CD8-positive, alpha-beta memory T cell (primary cell): ENCODE results near the gene DERL3. TPM values are rescaled to one million over a fixed set of nuclear protein-coding genes. Genes with fewer than 3 reads are reported as not detected.

ENCODE experiments used
- CTCF ChIA-PET: fragments of 350-600 bp; sonication (Branson Sonifier 250); formaldehyde crosslinking; loops from one replicate; lab custom pipeline; 2021; ENCODE audit warnings: antibody characterized with exemption; lab: Charles Lee
- POLR2A ChIA-PET: fragments of 350-600 bp; sonication (Branson Sonifier 250); formaldehyde crosslinking; loops from one replicate; lab custom pipeline; 2021; ENCODE audit warnings: antibody characterized with exemption; lab: Charles Lee
- DNase-seq, 5 donors: peaks; one replicate each; pipeline versions ENCODE4 v3.0.0 to v3.0.0-alpha.2; 2020 to 2022; ENCODE audit warnings: mixed read lengths in 1 of 5
- H3K27ac ChIP-seq: one replicate; pipeline ENCODE4 v1.7.0; 2013; ENCODE audit warnings: low read depth, mild to moderate bottlenecking, low read length, moderate library complexity
- H3K27me3 ChIP-seq: 2 replicates; pipeline ENCODE4 v1.7.0; 2013; ENCODE audit warnings: low read length, mild to moderate bottlenecking; ENCODE audit not compliant: insufficient read depth, poor library complexity, severe bottlenecking
- H3K36me3 ChIP-seq: 2 replicates; pipeline ENCODE4 v1.7.0; 2013; ENCODE audit warnings: mild to moderate bottlenecking, low read length, moderate library complexity; ENCODE audit not compliant: insufficient read depth
- H3K4me1 ChIP-seq: 2 replicates; pipeline ENCODE4 v1.7.0; 2013; ENCODE audit warnings: mild to moderate bottlenecking, low read length, moderate library complexity; ENCODE audit not compliant: insufficient read depth
- H3K4me3 ChIP-seq: 2 replicates; pipeline ENCODE4 v1.7.0; 2013; ENCODE audit warnings: mild to moderate bottlenecking, low read length
- H3K9me3 ChIP-seq: 2 replicates; pipeline ENCODE4 v1.7.0; 2013; ENCODE audit warnings: mild to moderate bottlenecking, low read length
- H3K27ac Mint-ChIP-seq, 8 donors: one replicate each; pipeline ENCODE4 v1.8.0; 2020 to 2021; ENCODE audit warnings: mixed read lengths in 8 of 8, mild to moderate bottlenecking in 6 of 8, inconsistent platforms in 3 of 8, moderate library complexity in 3 of 8
- H3K27me3 Mint-ChIP-seq, 2 donors: one replicate each; pipeline ENCODE4 v1.8.0; 2020 to 2021; ENCODE audit warnings: mixed read lengths in 2 of 2, mild to moderate bottlenecking in 1 of 2, moderate library complexity in 1 of 2
- H3K36me3 Mint-ChIP-seq, 3 donors: one replicate each; pipeline ENCODE4 v1.8.0; 2020 to 2021; ENCODE audit warnings: mixed read lengths in 3 of 3, inconsistent platforms in 1 of 3, mild to moderate bottlenecking in 1 of 3
- H3K4me1 Mint-ChIP-seq, 3 donors: one replicate each; pipeline ENCODE4 v1.8.0; 2020 to 2021; ENCODE audit warnings: mixed read lengths in 3 of 3, inconsistent platforms in 1 of 3, mild to moderate bottlenecking in 1 of 3
- H3K4me3 Mint-ChIP-seq, 7 donors: one replicate each; pipeline ENCODE4 v1.8.0; 2020 to 2021; ENCODE audit warnings: mixed read lengths in 7 of 7, mild to moderate bottlenecking in 6 of 7, moderate library complexity in 4 of 7, inconsistent platforms in 2 of 7
- H3K9me3 Mint-ChIP-seq, 5 donors: one replicate each; pipeline ENCODE4 v1.8.0; 2020 to 2022; ENCODE audit warnings: mixed read lengths in 5 of 5, mild to moderate bottlenecking in 3 of 5, moderate library complexity in 2 of 5, inconsistent platforms in 1 of 5
- polyA plus RNA-seq: library from polyadenylated mRNA; unstranded; fragments of 300-500 nt; fragmentation: Illumina TruSeq; gene quantifications from one replicate; pipeline ENCODE4 v1.2.3, GENCODE V29; 2021
- total RNA-seq, 2 experiments: library from RNA; stranded (reverse); gene quantifications; one replicate each; pipeline ENCODE4 v1.2.3, GENCODE V29; 2021

DERL3 gene
- total and polyA plus RNA-seq, 3 experiments from 2014 or later: 0.28 to 5.8 (median 5.4) TPM

DNA sequence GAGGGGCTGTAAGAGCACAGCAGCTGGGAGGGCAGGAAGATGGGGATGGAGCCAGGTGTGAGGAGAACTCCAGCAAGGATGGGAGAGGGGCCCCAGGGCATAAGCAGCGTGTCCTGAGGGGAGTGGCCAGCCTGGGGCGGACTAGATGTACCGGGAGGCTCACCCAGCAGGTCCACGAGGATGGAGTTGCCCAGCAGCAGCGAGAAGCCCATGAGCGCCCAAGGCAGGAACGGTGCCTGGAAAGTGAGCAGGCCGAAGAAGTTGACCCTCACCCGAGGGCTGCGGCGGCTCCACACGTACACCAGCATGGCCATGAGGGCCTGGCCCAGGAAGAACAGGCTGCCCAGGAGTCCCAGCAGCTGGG, 1.3 kb downstream of the DERL3 start:
- Histone ChIP-seq H3K27me3 (no peaks in the 10 kb centered on the region), H3K36me3 (no peaks in the 10 kb centered on the region), H3K27ac (no peak overlapping the region), H3K4me1 (peaks cover 11% of the 10 kb centered on the region), H3K9me3 (no peaks in the 10 kb centered on the region), H3K4me3 (no peak overlapping the region)
- peaks cover 0 to 2% of the 10 kb centered on the region in 2 donors for H3K27me3 Mint-ChIP-seq
- ChIA-PET CTCF (interaction anchor here (3.0 kb wide), 1 partner anchor 12 kb away, joined by 14 read pairs; no protein-coding TSS in a partner anchor), POLR2A (interaction anchor here (1.5 kb wide), 1 partner anchor 20 kb away, joined by 7 read pairs; the partner anchor contains the start of gene SLC2A11)
- H3K9me3 Mint-ChIP-seq: no peaks in the 10 kb centered on the region
- peaks cover 0 to 24% (median 0%) of the 10 kb centered on the region in 3 donors for H3K36me3 Mint-ChIP-seq
- H3K27ac Mint-ChIP-seq: peak overlapping the region in 3 of 8 donors; percentile 56 to 92 (median 68)
- H3K4me1 Mint-ChIP-seq: peaks cover 19 to 29% (median 19%) of the 10 kb centered on the region in 3 donors
- peak overlapping the region; percentile 43 to 92 (median 76) for H3K4me3 Mint-ChIP-seq
- DNase-seq: no peak

DNA sequence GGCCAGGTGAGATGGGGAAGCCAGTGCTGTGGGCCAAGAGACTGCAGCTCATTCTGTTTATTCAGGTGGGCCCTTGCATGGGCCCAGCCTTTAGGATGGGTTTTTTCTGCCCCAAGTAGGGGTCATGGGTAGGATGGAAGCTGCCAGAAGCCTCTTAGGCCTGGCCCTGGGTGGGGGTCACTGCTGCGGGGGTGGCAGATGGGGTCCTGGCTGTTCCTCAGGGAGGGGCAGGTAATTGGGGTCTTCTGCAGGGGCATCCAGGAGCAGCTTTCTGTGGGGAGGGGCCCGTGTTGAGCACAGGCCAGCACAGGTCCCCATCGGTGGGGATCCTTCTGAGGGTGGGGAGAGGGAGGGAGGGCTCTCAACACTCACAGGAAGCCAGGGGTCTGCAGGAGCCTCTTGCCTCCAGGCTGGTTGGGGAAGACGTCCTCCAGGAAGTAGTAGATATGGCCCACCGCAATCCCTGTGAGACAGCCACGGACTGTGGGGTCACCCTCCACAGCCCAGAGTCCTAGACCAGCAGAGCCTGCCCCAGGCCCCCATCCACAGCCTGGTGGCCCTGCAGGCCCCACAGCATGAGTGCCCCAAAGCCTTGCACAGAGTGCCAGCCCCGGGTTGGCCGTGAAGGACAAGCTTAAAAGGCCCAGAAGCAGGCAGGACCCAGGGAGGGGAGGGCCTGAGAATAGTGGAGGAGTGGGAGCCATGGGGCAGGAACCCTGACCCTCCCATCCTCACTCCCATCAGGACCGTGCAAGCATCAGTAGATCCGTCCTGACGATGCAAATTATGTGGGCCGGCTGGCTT, 1.9 kb downstream of the DERL3 start:
- Mint-ChIP-seq H3K9me3 (no peaks in the 10 kb centered on the region), H3K27ac (peak overlapping the region in 5 of 8 donors; percentile 43 to 81 (median 68)), H3K4me1 (peaks cover 19 to 29% (median 19%) of the 10 kb centered on the region in 3 donors), H3K4me3 (peak overlapping the region in 5 of 7 donors; percentile 43 to 91 (median 67)), H3K36me3 (peaks cover 0 to 26% (median 0%) of the 10 kb centered on the region in 3 donors), H3K27me3 (peaks cover 0 to 2% of the 10 kb centered on the region in 2 donors)
- Histone ChIP-seq H3K27ac (no peak overlapping the region), H3K4me3 (no peak overlapping the region), H3K4me1 (peaks cover 11% of the 10 kb centered on the region), H3K27me3 (no peaks in the 10 kb centered on the region), H3K9me3 (no peaks in the 10 kb centered on the region), H3K36me3 (no peaks in the 10 kb centered on the region)
- no peak for DNase-seq
- CTCF ChIA-PET: interaction anchor here (3.0 kb wide), 1 partner anchor 13 kb away, joined by 14 read pairs; no protein-coding TSS in a partner anchor
- POLR2A ChIA-PET: no interaction called here

GRCh38 chr22:23836281-23836680, 2.5 kb downstream of the DERL3 start:
- H3K4me3 ChIP-seq: no peak overlapping the region
- POLR2A ChIA-PET: no interaction called here
- Mint-ChIP-seq H3K27me3 (peaks cover 0 to 2% of the 10 kb centered on the region in 2 donors), H3K27ac (peak overlapping the region in 5 of 8 donors; percentile 37 to 72 (median 58)), H3K4me1 (peaks cover 19 to 29% (median 19%) of the 10 kb centered on the region in 3 donors), H3K36me3 (peaks cover 0 to 28% (median 0%) of the 10 kb centered on the region in 3 donors), H3K9me3 (no peaks in the 10 kb centered on the region), H3K4me3 (peak overlapping the region in 3 of 7 donors; percentile 15 to 68 (median 50))
- DNase-seq: no peak
- H3K9me3 ChIP-seq: no peaks in the 10 kb centered on the region
- CTCF ChIA-PET: interaction anchor here (3.0 kb wide), 1 partner anchor 13 kb away, joined by 14 read pairs; no protein-coding TSS in a partner anchor
- peaks cover 11% of the 10 kb centered on the region for H3K4me1 ChIP-seq
- H3K27me3 ChIP-seq: no peaks in the 10 kb centered on the region
- no peaks in the 10 kb centered on the region for H3K36me3 ChIP-seq
- no peak overlapping the region for H3K27ac ChIP-seq

DNA sequence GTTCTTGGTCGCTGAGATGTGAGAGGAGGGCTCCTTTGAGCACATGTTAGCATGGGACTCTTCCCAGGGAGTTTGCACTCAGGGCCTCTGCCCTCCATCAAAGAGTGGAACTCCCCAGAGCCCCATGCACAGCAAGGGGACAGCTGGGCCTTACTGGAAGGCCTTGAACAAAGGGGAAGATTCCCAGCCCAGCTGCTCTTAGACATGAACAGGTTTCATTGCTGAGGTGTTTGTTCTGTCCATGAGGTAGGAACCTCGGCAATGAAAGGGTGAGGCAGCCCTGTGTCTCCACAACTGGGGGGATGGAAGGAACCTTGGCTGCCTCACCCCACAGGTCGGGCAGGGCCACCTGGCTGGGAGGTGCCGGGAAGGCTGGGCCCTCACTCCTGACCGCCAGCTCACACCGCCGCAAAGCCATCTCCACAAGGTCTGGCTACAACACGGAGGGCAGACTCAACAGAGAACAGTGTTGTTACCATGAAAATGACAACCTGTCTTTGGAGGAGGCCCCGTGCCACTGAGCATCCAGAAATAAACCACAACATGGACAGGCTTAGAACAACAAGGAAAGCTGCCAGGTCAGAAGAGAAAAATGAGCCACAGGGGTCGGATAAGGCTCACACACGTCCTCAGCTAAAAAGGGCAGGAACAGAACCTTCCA, 3.2 kb downstream of the DERL3 start:
- peaks cover 0 to 33% (median 2%) of the 10 kb centered on the region in 3 donors for H3K36me3 Mint-ChIP-seq
- H3K4me3 ChIP-seq: no peak overlapping the region
- no peaks in the 10 kb centered on the region for H3K9me3 ChIP-seq
- no peak overlapping the region for H3K27ac ChIP-seq
- peak overlapping the region in 1 of 8 donors; percentile 47 for H3K27ac Mint-ChIP-seq
- peaks cover 11% of the 10 kb centered on the region for H3K4me1 ChIP-seq
- H3K27me3 Mint-ChIP-seq: peaks cover 0 to 2% of the 10 kb centered on the region in 2 donors
- H3K4me1 Mint-ChIP-seq: peaks cover 19 to 29% (median 23%) of the 10 kb centered on the region in 3 donors
- H3K9me3 Mint-ChIP-seq: no peaks in the 10 kb centered on the region
- ChIA-PET CTCF (interaction anchor here (1.4 kb wide), 1 partner anchor 14 kb away, joined by 4 read pairs; no protein-coding TSS in a partner anchor), POLR2A (no interaction called here)
- H3K27me3 ChIP-seq: no peaks in the 10 kb centered on the region
- peak overlapping the region in 1 of 7 donors; percentile 6 for H3K4me3 Mint-ChIP-seq
- H3K36me3 ChIP-seq: no peaks in the 10 kb centered on the region
- no peak for DNase-seq

GRCh38 chr22:23834793-23835483, 3.9 kb downstream of the DERL3 start:
- peaks cover 11% of the 10 kb centered on the region for H3K4me1 ChIP-seq
- Mint-ChIP-seq H3K9me3 (no peaks in the 10 kb centered on the region), H3K4me1 (peaks cover 22 to 31% (median 28%) of the 10 kb centered on the region in 3 donors), H3K27me3 (peaks cover 0 to 2% of the 10 kb centered on the region in 2 donors), H3K36me3 (peaks cover 0 to 38% (median 4%) of the 10 kb centered on the region in 3 donors), H3K27ac (no peak overlapping the region), H3K4me3 (no peak overlapping the region)
- DNase-seq: no peak
- ChIA-PET CTCF (interaction anchor here (1.4 kb wide), 1 partner anchor 14 kb away, joined by 4 read pairs; no protein-coding TSS in a partner anchor), POLR2A (no interaction called here)
- H3K27me3 ChIP-seq: no peaks in the 10 kb centered on the region
- H3K36me3 ChIP-seq: peaks cover 3% of the 10 kb centered on the region
- no peak overlapping the region for H3K27ac ChIP-seq
- H3K9me3 ChIP-seq: no peaks in the 10 kb centered on the region
- H3K4me3 ChIP-seq: no peak overlapping the region

GRCh38 chr22:23834406-23834792, 4.4 kb downstream of the DERL3 start:
- Histone ChIP-seq H3K27ac (no peak overlapping the region), H3K27me3 (no peaks in the 10 kb centered on the region), H3K4me3 (no peak overlapping the region), H3K36me3 (peaks cover 4% of the 10 kb centered on the region), H3K9me3 (no peaks in the 10 kb centered on the region), H3K4me1 (peaks cover 6% of the 10 kb centered on the region)
- Mint-ChIP-seq H3K4me3 (no peak overlapping the region), H3K36me3 (peaks cover 0 to 44% (median 8%) of the 10 kb centered on the region in 3 donors), H3K9me3 (no peaks in the 10 kb centered on the region), H3K27me3 (peaks cover 0 to 2% of the 10 kb centered on the region in 2 donors), H3K27ac (no peak overlapping the region), H3K4me1 (peaks cover 18 to 28% (median 26%) of the 10 kb centered on the region in 3 donors)
- no peak for DNase-seq
- ChIA-PET CTCF (interaction anchor here (1.4 kb wide), 1 partner anchor 15 kb away, joined by 4 read pairs; no protein-coding TSS in a partner anchor), POLR2A (no interaction called here)

DNA sequence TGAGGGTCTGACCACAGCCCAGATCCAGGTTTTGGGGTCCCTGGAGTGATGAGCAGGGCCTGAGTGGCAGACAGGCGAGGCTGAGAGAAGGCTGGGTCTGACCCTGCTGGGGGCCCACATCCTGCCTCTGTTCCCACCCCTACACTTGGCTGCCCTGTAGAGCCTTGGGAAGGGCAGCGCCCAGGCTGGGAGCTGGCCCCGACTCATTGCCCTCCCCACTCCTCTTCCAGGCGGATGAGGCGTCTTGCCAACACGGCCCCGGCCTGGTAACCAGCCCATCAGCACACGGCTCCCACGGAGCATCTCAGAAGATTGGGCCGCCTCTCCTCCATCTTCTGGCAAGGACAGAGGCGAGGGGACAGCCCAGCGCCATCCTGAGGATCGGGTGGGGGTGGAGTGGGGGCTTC, 4.9 kb downstream of the DERL3 start:
- no peaks in the 10 kb centered on the region for H3K9me3 Mint-ChIP-seq
- no peaks in the 10 kb centered on the region for H3K27me3 Mint-ChIP-seq
- H3K4me1 Mint-ChIP-seq: peaks cover 16 to 28% (median 21%) of the 10 kb centered on the region in 3 donors
- H3K4me3 Mint-ChIP-seq: no peak overlapping the region
- ChIA-PET POLR2A (no interaction called here), CTCF (interaction anchor here (1.4 kb wide), 1 partner anchor 16 kb away, joined by 5 read pairs; no protein-coding TSS in a partner anchor)
- Histone ChIP-seq H3K4me1 (peaks cover 5% of the 10 kb centered on the region), H3K27ac (no peak overlapping the region), H3K36me3 (peaks cover 4% of the 10 kb centered on the region), H3K4me3 (no peak overlapping the region), H3K27me3 (no peaks in the 10 kb centered on the region), H3K9me3 (no peaks in the 10 kb centered on the region)
- DNase-seq: no peak
- no peak overlapping the region for H3K27ac Mint-ChIP-seq
- H3K36me3 Mint-ChIP-seq: peaks cover 0 to 47% (median 11%) of the 10 kb centered on the region in 3 donors
